ENCODE results near the gene CAMK4.
"Not testable (repeated sequence)": the region's sequence is repeated elsewhere in the genome, so short reads cannot be mapped to it uniquely, and the experiment has no call there.

Gene CAMK4

GRCh38 chr5:111256128-111256527 lies 31.9 kb downstream of the CAMK4 start:
- DNase-seq (ENCODE audit: low read depth in 2 of 2), result no peak

DNA sequence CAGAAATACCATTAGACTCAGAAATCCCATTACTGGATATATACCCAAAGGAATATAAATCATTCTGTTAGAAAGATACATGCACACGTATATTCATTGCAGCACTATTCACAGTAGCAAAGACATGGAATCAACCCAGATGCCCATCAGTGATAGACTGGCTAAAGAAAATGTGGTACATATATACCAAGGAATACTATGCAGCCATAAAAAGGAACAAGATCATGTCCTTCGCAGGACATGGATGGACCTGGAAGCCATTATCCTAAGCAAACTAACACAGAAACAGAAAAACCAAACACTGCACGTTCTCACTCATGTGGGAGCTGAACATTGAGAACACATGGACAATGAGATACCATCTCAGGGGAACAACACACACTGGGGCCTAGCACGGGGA lies 33.4 kb downstream of the CAMK4 start:
- DNase-seq (ENCODE audit: low read depth in 2 of 2), result not testable (repeated sequence)

- DNase-seq (ENCODE audit: low read depth in 2 of 2), result peak; percentile 26 to 36
Measured at GRCh38 chr5:111259636-111260035, 35.5 kb downstream of the CAMK4 start.

- no peak for DNase-seq (ENCODE audit: low read depth in 2 of 2)
Measured at GRCh38 chr5:111261610-111262009, 37.4 kb downstream of the CAMK4 start.

GRCh38 chr5:111262153-111262552 lies 38.0 kb downstream of the CAMK4 start:
- DNase-seq (ENCODE audit: low read depth in 2 of 2), result no peak

GRCh38 chr5:111262815-111263214 lies 38.6 kb downstream of the CAMK4 start:
- DNase-seq (ENCODE audit: low read depth in 2 of 2), result no peak

- no peak for DNase-seq (ENCODE audit: low read depth in 2 of 2)
Measured at GRCh38 chr5:111266491-111266890, 42.3 kb downstream of the CAMK4 start.

GRCh38 chr5:111268300-111268699 lies 44.1 kb downstream of the CAMK4 start:
- no peak for DNase-seq (ENCODE audit: low read depth in 2 of 2)

GRCh38 chr5:111271885-111272284 lies 47.7 kb downstream of the CAMK4 start:
- no peak for DNase-seq (ENCODE audit: low read depth in 2 of 2)

- no peak for DNase-seq (ENCODE audit: low read depth in 2 of 2)
Measured at GRCh38 chr5:111277061-111277460, 52.9 kb downstream of the CAMK4 start.

GRCh38 chr5:111278858-111279504 lies 54.8 kb downstream of the CAMK4 start:
- peak in 1 of 2 experiments; percentile 6 for DNase-seq (ENCODE audit: low read depth in 2 of 2)

- no peak for DNase-seq (ENCODE audit: low read depth in 2 of 2)
Measured at GRCh38 chr5:111280282-111280951, 56.2 kb downstream of the CAMK4 start.

- no peak for DNase-seq (ENCODE audit: low read depth in 2 of 2)
Measured at GRCh38 chr5:111282798-111283197, 58.6 kb downstream of the CAMK4 start.

DNA sequence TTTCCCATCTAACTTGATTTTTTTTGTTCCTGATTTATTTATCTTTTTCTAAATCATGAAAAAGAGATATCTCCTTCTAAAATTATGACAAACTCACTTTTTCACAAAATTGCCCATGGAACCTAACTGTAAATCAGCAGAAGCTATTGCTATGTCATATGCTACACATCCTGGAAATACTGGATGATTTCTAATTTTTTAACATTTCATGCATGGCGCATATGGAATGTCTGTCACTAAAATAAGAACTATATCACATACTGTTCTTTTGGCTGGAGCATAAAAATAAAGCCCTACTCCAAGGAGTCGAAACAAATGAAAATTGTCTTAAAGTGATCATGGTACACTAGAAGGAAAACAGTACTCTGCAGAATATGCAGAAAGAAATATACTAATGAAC lies 60.6 kb downstream of the CAMK4 start:
- DNase-seq (ENCODE audit: low read depth in 2 of 2), result no peak

DNA sequence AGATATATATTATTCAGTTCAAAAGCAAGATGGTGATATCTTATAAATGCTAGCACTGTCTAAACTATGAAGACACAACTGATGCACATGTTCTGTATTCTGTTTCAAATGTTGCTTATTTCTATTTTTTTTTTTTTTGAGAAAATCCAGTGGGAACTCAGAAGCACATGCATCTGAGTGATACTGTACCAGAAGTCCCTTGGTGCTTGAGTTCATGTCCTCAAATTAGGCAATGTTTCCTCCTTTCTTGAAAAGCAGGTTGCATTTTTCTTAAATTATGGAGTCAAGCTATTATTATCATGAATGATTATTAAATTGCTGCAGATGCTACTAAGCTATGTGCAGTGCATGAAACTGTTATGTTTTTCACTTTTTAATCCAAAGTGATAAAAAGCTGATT lies 70.4 kb downstream of the CAMK4 start:
- DNase-seq (ENCODE audit: low read depth in 2 of 2), result no peak

DNA sequence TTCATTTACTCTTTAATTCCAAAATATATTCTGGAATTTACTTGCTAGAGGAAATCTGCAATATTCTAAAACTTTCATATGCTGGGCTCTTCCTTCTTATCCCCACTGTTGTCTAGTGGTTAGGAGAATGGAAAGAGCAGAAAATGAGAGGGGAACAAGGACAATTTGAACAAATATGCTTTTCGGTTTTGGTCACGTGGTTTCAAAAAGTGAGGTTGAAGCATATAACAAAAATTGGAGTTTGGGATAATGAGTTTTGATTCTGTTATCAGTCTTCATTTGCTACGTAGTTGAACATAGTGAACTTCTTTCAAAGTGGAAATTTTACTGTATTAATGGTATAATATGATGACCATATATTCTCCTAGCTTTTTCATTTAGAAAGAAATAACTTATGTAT lies 71.5 kb downstream of the CAMK4 start:
- no peak for DNase-seq (ENCODE audit: low read depth in 2 of 2)

GRCh38 chr5:111296570-111296969 lies 72.4 kb downstream of the CAMK4 start:
- DNase-seq (ENCODE audit: low read depth in 2 of 2), result no peak

GRCh38 chr5:111299067-111299481 lies 74.9 kb downstream of the CAMK4 start:
- DNase-seq (ENCODE audit: low read depth in 2 of 2), result no peak

DNA sequence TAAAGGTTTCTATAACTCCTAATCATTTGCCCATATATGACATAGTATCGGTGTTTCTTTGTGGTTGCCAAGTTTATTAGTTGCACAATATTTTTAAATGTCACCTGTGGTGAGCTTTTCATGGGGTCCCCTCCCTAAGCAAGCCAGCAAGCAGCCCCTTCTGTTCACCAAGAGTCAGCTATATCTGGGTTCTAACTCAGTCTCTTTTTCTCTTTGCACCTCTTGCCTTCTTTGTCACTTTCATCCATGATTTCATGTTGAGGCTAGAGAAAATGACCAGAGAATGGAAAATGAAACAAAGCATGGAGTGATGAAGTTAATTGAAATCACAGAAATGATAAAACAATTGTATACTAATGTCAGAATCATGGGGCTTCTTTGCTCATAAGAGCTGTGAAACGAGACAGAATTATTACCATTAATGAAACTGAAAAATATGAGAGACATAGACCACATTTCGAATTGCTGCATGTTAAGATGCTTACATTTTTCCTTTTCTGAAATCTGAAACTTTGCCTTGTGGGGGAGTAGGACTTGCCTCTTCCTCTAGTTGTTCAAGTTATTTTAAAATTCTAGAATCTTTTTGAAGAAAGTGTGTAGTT lies 75.7 kb downstream of the CAMK4 start:
- no peak for DNase-seq (ENCODE audit: low read depth in 2 of 2)

DNA sequence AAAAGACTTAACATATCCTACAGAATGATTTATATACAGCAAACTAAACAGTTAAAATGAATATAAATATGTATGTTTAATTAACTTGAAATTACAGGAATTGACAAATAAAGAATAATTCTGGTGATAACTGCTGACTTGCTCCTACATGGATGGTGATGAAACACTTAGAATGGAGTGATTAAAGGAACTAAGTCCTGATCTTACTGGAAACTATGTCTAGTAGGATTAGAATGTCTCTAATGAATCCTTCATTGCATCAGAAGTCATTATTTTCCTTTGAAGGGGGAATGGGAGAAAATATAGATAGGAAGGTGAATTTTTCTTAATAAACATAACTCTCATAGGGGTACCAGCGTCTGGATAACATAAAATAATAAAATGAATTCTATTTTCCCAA lies 77.1 kb downstream of the CAMK4 start:
- DNase-seq (ENCODE audit: low read depth in 2 of 2), result no peak

GRCh38 chr5:111302043-111302442 lies 77.9 kb downstream of the CAMK4 start:
- not testable (repeated sequence) for DNase-seq (ENCODE audit: low read depth in 2 of 2)

DNA sequence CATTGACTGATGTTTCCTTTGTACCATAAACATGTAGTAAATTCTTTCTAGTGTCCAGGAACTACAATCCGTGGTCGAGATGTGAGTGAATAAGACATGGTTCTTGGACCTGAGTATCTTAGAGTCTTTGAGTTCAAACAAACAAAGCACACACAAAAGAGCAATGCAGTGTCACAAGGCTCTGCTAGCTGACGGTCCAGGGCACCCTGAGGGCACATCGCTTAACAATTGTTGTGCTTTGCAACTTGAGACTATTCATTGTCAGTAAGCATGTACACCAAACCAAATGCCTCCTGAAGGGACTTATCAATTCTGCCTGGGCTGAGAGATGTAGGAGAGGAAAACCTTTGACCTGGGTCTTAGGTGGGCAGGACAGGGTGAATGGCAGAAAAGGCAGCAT lies 84.8 kb downstream of the CAMK4 start:
- DNase-seq (ENCODE audit: low read depth in 2 of 2), result no peak

DNA sequence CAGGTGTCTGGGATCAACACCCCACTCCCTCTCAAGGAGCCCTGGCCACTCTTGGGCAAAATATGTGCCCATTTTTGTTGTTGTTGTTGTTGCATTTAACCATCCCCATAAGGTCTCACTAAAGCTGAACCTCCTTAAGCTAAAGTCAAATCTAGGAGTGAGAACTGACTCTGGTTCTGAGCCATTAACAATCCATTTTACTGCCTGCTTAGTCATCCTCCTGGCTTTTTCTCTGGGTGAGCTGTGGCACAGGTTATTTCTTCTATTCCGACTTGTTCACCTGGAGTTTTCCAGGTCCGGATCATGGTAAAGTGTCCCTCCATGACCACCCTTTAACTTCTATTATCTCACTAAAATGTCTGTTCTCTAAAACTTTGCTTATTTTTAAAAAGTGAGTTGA lies 85.2 kb downstream of the CAMK4 start:
- DNase-seq (ENCODE audit: low read depth in 2 of 2), result no peak

Measured in fibroblast of skin of left quadriceps (primary cell).